KOPT-K1 (cell line): ENCODE results near the gene KNG1.
"Not testable (repeated sequence)": the region's sequence is repeated elsewhere in the genome, so short reads cannot be mapped to it uniquely, and the experiment has no call there.

ENCODE experiments used
- H3K27ac ChIP-seq: fragments of 200-600 bp; sonication (generic); 2 replicates; pipeline ENCODE4 v1.5.1; 2016; ENCODE audit warnings: antibody characterized with exemption, mild to moderate bottlenecking, low read depth, low read length; ENCODE audit not compliant: poor library complexity, severe bottlenecking
- H3K36me3 ChIP-seq: fragments of 200-600 bp; sonication (generic); 2 replicates; pipeline ENCODE4 v1.5.1; 2017; ENCODE audit warnings: antibody characterized with exemption, mild to moderate bottlenecking, low read length, moderate library complexity; ENCODE audit not compliant: insufficient read depth
- H3K9me3 ChIP-seq: fragments of 200-600 bp; sonication (generic); 2 replicates; pipeline ENCODE4 v1.5.1; 2017; ENCODE audit warnings: antibody characterized with exemption, low read length, mild to moderate bottlenecking; ENCODE audit not compliant: insufficient read depth, poor library complexity, severe bottlenecking

The KNG1 gene

DNA sequence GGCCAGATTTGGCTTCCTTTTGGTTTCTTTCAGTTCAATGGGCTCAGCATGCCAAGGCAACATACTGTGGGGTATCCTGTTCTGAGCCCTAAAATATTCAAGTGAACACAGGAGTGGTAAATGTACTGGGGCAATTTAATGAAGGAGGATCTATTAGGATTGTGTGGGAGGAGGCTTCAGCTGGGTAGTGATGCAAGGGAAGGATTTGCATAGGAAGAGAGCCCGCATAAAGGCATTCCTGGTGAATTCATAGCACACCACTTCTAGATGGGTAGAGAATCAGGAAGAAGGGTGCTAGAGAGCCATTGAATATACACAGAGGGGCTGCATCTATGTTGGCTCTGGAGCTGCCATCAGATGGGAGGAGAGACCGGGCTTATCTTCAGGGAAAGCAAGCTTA, 20.6 kb upstream of the KNG1 start:
- Histone ChIP-seq H3K27ac (no peak overlapping the region), H3K9me3 (no peaks in the 10 kb centered on the region), H3K36me3 (no peaks in the 10 kb centered on the region)

GRCh38 chr3:186697510-186697909, 19.6 kb upstream of the KNG1 start:
- no peak overlapping the region for H3K27ac ChIP-seq
- no peaks in the 10 kb centered on the region for H3K36me3 ChIP-seq
- H3K9me3 ChIP-seq = no peaks in the 10 kb centered on the region

DNA sequence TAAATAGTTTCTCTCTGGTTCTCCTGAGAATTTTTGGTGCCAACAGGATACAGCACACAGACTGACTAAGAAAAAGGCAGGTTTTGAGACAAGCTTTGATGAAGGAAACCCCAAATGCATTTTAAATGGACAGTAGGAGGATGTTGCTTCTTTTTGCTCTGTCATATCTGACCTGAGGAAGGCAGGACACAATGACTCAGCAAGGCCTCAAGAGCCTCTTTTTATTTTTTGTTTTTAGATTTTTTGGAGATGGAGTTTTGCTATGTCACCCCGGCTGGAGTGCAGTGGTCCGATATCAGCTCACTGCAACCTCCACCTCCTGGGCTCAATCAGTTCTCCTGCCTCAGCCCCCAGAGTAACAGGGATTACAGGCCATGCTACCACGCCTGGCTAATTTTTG, 16.9 kb upstream of the KNG1 start:
- Histone ChIP-seq H3K36me3 (no peaks in the 10 kb centered on the region), H3K9me3 (no peaks in the 10 kb centered on the region), H3K27ac (no peak overlapping the region)

- not testable (repeated sequence) for H3K9me3 ChIP-seq, H3K27ac ChIP-seq, H3K36me3 ChIP-seq
Measured at GRCh38 chr3:186702451-186702850, 14.7 kb upstream of the KNG1 start.

GRCh38 chr3:186705882-186706780, 11.0 kb upstream of the KNG1 start:
- no peaks in the 10 kb centered on the region for H3K9me3 ChIP-seq
- H3K27ac ChIP-seq = no peak overlapping the region
- no peaks in the 10 kb centered on the region for H3K36me3 ChIP-seq

- no peak overlapping the region for H3K27ac ChIP-seq
- no peaks in the 10 kb centered on the region for H3K9me3 ChIP-seq
- H3K36me3 ChIP-seq = no peaks in the 10 kb centered on the region
Measured at GRCh38 chr3:186708983-186709679, 8.0 kb upstream of the KNG1 start.

- not testable (repeated sequence) for H3K9me3 ChIP-seq, H3K36me3 ChIP-seq, H3K27ac ChIP-seq
Measured at GRCh38 chr3:186710694-186711093, 6.5 kb upstream of the KNG1 start.

DNA sequence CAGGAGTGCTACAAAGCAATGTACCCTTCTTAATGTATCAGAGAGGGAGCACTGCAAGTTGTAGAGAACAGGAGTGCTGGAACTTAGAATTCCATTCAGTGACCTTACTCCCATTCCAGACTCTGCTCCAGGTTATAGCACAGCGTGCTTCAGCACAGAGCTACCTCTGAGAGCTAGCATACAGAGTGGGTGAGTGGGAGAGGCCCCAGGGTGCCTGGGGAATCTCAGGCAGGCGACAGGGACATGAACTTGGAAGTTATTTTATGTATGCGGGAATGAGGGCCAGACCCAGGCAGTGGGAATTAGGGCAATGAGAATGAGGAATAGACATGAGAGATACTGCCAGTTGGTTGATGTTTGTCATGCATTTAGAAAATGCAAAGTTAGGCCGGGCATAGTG, 3.7 kb upstream of the KNG1 start:
- no peak overlapping the region for H3K27ac ChIP-seq
- H3K9me3 ChIP-seq = no peaks in the 10 kb centered on the region

DNA sequence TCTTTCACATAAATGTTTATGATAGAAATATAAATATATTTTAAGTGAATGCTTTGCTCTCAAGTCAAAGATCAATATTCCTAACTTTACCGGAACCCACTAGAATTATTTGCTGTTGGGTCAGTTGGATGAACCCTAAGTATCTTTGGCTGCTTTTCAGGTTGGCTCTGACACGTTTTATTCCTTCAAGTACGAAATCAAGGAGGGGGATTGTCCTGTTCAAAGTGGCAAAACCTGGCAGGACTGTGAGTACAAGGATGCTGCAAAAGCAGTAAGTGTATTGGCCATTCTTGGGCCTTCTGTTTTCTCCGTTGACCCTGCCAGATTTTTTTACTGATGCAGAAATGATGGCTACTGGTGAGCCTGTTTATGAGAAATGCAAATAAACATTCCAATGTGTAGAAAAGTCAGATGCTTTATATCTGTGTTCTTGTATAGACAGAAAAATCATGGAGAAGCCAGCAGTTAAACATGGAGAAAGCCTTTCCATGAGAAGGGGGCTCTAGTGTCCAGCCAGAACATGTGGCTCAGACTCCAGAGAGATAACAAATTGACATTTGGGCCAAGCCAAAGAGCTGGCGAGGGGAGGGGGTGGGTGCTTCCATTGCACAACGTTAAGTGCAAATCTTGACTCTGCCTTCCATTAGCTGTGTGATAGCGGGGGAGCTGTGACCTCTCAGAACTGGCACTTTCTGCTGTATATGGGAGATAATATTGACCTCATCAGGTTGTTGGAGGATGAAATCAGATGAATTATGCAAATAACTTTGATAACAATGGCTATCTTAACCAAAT, 3.0 kb downstream of the KNG1 start:
- Histone ChIP-seq H3K27ac (no peak overlapping the region), H3K36me3 (no peaks in the 10 kb centered on the region), H3K9me3 (no peaks in the 10 kb centered on the region)

More for the DNA sequence above, 3.7 kb upstream of the KNG1 start:
- no peaks in the 10 kb centered on the region for H3K36me3 ChIP-seq

DNA sequence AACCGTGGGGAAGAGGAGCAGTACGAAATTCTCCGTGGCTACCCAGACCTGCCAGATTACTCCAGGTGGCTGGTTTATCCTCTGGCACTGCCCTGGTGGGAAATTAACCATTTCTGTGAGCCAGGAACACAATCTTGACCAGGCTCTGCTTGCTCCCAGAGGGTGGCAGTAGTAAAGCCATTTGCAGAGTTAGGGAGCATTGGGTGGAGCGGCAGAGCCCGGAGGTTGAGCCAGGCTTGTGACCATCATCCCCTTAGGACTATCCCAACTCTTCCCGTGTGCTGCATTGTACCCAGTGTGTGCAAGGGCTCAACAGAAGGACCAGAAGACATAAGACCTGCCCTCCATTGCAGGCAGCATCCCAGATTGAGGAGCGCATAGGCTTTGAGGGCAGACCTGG, 5.3 kb downstream of the KNG1 start:
- H3K36me3 ChIP-seq = no peaks in the 10 kb centered on the region
- H3K27ac ChIP-seq = no peak overlapping the region
- no peaks in the 10 kb centered on the region for H3K9me3 ChIP-seq

- no peaks in the 10 kb centered on the region for H3K36me3 ChIP-seq
- no peaks in the 10 kb centered on the region for H3K9me3 ChIP-seq
- no peak overlapping the region for H3K27ac ChIP-seq
Measured at GRCh38 chr3:186724911-186725310, 7.8 kb downstream of the KNG1 start.

DNA sequence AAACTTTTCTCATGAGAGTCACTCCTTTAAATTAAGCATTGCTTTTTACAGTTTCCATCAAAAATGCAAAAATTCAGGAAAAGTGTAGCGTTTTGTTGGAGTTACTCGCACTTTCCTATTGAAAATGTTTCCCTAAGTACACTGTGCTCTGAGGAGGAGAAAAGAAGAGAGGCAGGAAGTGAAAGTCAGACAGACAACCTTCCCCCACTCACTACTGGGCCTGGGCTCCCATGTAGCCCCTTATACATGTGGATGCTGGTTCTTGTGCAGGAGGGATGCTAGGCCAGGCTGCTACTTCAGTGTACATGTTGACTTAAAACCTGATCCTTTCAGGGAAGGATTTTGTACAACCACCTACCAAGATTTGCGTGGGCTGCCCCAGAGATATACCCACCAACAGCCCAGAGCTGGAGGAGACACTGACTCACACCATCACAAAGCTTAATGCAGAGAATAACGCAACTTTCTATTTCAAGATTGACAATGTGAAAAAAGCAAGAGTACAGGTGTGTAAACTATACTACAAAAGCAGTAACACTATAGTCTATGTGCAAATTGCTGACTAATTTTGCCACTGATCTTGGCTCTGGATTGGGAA, 15.1 kb downstream of the KNG1 start:
- no peaks in the 10 kb centered on the region for H3K36me3 ChIP-seq
- H3K9me3 ChIP-seq = no peaks in the 10 kb centered on the region
- H3K27ac ChIP-seq = no peak overlapping the region

GRCh38 chr3:186742618-186743380, 25.6 kb downstream of the KNG1 start:
- Histone ChIP-seq H3K36me3 (no peaks in the 10 kb centered on the region), H3K9me3 (no peaks in the 10 kb centered on the region), H3K27ac (no peak overlapping the region)

- Histone ChIP-seq H3K36me3 (no peaks in the 10 kb centered on the region), H3K27ac (no peak overlapping the region), H3K9me3 (no peaks in the 10 kb centered on the region)
Measured at GRCh38 chr3:186743666-186744065, 26.5 kb downstream of the KNG1 start.
